GM10266 (cell line): Measurements from ENCODE around the gene DCLK2.

ENCODE experiments used
- DNase-seq: peaks from one replicate; pipeline ENCODE4 v3.0.0; 2012; ENCODE audit errors: extremely low spot score
- CTCF ChIP-seq: IDR thresholded peaks from 2 replicates; pipeline ENCODE4 v1.5.1; 2012; ENCODE audit warnings: mild to moderate bottlenecking, low read depth; ENCODE audit not compliant: control insufficient read depth, insufficient read depth; ENCODE audit errors: missing control alignments

The DCLK2 gene

GRCh38 chr4:150136036-150136435, 57.8 kb downstream of the DCLK2 start:
- no peak for DNase-seq

GRCh38 chr4:150136481-150136880, 58.2 kb downstream of the DCLK2 start:
- no peak for TF ChIP-seq CTCF
- DNase-seq: no peak

More at GRCh38 chr4:150136036-150136435, 57.8 kb downstream of the DCLK2 start:
- no peak for TF ChIP-seq CTCF

- no peak for TF ChIP-seq CTCF
- no peak for DNase-seq
Observed at GRCh38 chr4:150139297-150139865, 61.1 kb downstream of the DCLK2 start.

GRCh38 chr4:150140774-150141400, 62.6 kb downstream of the DCLK2 start:
- TF ChIP-seq CTCF: no peak
- no peak for DNase-seq

- DNase-seq: no peak
- no peak for TF ChIP-seq CTCF
Observed at GRCh38 chr4:150141756-150142155, 63.5 kb downstream of the DCLK2 start.

GRCh38 chr4:150142831-150143230, 64.6 kb downstream of the DCLK2 start:
- no peak for TF ChIP-seq CTCF
- DNase-seq: no peak

GRCh38 chr4:150145090-150145945, 67.1 kb downstream of the DCLK2 start:
- DNase-seq: no peak
- no peak for TF ChIP-seq CTCF
